A549 treated with CpdA at 1 μM for 4 hours (cell line): ENCODE results near the gene AHNAK. TPM values are rescaled to one million over a fixed set of nuclear protein-coding genes. Genes with fewer than 3 reads are reported as not detected.

Source experiments
- total RNA-seq: library from RNA; stranded (reverse); fragments of 200-300 nt; extraction: Qiagen RNA extraction; gene quantifications from 5 replicates; pipeline ENCODE4 v1.2.3, GENCODE V29; 2022; ENCODE audit warnings: low read depth

Gene AHNAK, protein sequence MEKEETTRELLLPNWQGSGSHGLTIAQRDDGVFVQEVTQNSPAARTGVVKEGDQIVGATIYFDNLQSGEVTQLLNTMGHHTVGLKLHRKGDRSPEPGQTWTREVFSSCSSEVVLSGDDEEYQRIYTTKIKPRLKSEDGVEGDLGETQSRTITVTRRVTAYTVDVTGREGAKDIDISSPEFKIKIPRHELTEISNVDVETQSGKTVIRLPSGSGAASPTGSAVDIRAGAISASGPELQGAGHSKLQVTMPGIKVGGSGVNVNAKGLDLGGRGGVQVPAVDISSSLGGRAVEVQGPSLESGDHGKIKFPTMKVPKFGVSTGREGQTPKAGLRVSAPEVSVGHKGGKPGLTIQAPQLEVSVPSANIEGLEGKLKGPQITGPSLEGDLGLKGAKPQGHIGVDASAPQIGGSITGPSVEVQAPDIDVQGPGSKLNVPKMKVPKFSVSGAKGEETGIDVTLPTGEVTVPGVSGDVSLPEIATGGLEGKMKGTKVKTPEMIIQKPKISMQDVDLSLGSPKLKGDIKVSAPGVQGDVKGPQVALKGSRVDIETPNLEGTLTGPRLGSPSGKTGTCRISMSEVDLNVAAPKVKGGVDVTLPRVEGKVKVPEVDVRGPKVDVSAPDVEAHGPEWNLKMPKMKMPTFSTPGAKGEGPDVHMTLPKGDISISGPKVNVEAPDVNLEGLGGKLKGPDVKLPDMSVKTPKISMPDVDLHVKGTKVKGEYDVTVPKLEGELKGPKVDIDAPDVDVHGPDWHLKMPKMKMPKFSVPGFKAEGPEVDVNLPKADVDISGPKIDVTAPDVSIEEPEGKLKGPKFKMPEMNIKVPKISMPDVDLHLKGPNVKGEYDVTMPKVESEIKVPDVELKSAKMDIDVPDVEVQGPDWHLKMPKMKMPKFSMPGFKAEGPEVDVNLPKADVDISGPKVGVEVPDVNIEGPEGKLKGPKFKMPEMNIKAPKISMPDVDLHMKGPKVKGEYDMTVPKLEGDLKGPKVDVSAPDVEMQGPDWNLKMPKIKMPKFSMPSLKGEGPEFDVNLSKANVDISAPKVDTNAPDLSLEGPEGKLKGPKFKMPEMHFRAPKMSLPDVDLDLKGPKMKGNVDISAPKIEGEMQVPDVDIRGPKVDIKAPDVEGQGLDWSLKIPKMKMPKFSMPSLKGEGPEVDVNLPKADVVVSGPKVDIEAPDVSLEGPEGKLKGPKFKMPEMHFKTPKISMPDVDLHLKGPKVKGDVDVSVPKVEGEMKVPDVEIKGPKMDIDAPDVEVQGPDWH (N-terminal part only)
- total RNA-seq = 153 to 206 TPM (median 176 TPM) in 5 replicates

DNA sequence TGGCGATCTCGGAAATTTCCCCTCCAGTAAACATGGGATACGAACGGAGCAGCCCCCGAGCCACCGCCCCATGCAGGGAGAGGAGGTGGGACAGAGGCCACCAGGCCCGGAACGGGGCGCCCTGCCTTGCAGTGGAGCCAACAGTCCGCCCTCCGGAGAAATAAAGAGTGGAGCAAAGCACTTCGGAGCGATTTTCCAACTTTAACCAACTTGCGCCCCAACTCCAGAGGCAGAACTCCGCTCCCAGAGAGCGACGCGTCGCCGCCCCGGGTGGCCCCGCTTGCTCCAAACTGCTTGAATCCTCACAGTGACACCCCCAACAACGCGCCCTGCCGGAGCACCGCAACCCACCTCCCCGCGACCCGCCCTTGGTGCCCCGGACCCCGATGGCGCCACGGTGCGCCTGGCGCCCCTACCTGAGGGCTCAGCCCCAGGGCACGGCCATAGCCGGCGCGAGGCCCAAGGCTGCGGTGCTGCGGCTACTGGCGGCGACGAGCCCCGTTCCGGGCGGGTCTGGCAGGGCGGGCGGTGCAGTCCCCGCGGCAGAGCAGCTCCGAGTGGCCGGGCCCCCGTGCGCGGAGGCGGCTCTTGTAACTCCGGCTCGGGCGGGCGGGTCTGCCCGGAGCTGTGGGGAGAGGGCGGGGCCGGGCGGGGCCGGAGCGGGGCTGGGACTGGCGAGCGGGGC is at the start of gene AHNAK:
AHNAK (minus strand) TSS at position 563 of the 685 bp plus-strand sequence. CDS start 10,708 bp downstream, outside the sequence.

DNA sequence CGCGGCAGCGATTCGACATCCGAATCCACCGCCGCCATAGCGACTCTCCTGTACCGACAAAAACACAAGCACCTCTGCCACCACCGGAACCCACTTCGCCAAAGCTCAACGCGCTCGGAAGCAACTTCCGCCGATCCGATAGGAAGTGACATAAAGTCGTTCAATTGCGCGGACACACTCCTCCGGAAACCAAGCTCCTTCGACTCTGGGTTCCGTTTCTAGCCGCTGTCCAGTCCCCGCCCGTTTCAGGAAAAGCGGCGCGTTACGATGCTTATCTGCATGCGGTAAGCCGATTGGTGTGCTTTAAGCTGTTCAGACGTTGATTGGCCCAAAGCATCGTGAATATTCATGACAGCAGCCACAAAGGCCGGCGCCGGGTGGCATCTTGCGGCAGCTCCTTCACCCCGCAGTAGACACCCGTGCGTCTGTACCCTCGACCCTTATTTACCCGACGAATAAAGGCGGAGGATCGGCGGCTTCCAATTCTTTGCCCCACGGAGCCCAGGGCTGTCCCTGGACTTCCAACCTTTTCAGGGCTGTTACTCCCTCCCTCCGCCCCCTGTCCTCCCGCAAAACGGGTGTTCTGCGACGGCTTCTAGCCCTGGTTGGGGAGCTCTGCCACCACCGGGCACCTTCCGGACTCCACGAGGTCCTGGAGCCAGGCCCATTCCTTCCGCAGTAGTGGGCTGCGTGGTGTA is 45.0 kb upstream of the AHNAK start, which contains the start of gene TUT1:
TUT1 (minus strand) TSS at position 76 of the 698 bp plus-strand sequence; CDS start at position 38, 38 bp downstream.

DNA sequence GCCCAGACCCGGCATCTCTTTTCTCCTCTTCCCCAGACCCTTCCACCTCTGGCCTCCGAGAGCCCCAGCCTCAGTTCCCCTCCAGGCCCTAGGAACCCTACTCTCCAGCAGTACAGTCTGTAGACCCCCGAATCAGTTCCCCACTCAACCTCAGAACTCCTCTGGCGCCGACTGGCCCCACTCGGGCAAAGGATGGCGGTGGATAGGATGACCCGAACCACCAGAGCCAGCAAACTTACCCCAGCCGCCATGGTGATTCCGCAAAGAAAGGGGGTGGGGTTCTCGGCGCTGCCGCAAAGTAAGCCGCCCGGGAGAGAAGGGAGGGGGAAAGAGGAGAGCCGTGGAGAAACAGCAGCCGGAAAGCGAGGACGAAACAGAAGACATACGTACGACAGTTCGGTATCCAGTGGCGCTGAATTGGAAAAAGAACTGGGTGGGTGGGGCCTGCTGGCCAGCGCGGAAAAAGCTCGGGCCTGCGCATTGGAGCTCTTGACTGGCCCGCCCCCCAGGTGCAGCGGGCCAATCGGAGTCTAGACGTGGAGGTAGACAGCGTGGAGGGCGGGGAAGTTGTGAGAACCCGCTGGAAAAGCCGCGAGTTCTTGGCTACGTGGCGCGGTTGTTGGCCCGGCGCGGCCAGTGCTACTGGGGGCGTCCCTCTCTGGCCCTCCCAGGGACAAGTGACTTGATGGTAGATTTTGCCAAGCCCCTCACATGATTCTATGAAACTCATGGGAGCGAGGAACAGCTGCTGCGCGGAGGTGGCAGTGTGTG is 27.2 kb upstream of the AHNAK start, which contains the start of gene EEF1G:
EEF1G (minus strand) TSS at position 300 of the 771 bp plus-strand sequence; CDS start at position 251, 49 bp downstream.

DNA sequence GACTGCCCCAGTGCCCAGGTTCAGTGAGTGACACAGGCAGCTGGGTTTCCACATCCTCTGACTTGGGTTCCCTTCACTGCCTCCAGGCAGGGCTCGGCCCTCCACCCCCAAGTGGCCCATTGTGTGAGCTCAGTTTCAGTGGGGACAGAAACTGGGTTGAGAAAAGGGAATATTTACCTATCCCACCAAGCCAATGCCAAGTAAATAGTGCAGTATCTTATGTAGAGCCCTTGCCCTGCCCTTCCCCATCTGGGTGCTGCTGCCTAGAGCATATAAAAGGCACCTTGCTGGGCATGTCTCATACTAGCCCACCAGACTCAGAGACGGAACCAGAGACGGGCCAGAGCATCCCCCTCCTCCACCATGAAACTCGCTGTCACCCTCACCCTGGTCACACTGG is 127.9 kb downstream of the AHNAK start, which contains the start of gene SCGB1A1:
SCGB1A1 (plus strand) TSS at position 301 of the 400 bp plus-strand sequence; CDS start at position 364, 63 bp downstream.

Other genes starting within 250 kb of the AHNAK start
- gene SCGB1D4, start 247.7 kb downstream of the AHNAK start, total RNA-seq = not detected in 5 replicates
- 10.1 to 16.0 TPM (median 12.6 TPM) in 5 replicates for gene ASRGL1, start 209.4 kb downstream of the AHNAK start, total RNA-seq
- not detected in 5 replicates for gene SCGB1A1, start 127.8 kb downstream of the AHNAK start, total RNA-seq
- gene EEF1G, start 27.1 kb upstream of the AHNAK start, total RNA-seq = 1,810 to 2,054 TPM (median 1,998 TPM) in 5 replicates
- gene TUT1, start 44.7 kb upstream of the AHNAK start, total RNA-seq = 12.6 to 16.4 TPM (median 14.7 TPM) in 5 replicates
- 85.5 to 90.4 TPM (median 87.7 TPM) in 5 replicates for gene MTA2, start 55.1 kb upstream of the AHNAK start, total RNA-seq
- gene EML3, start 66.0 kb upstream of the AHNAK start, total RNA-seq = 17.7 to 28.3 TPM (median 25.4 TPM) in 5 replicates
- gene ROM1, start 66.5 kb upstream of the AHNAK start, total RNA-seq = 2.2 to 4.7 TPM (median 4.0 TPM) in 5 replicates
- gene B3GAT3, start 75.2 kb upstream of the AHNAK start, total RNA-seq = 43.0 to 56.7 TPM (median 55.6 TPM) in 5 replicates
- gene GANAB, start 99.8 kb upstream of the AHNAK start, total RNA-seq = 243 to 281 TPM (median 269 TPM) in 5 replicates
- 16.8 to 22.4 TPM (median 21.8 TPM) in 5 replicates for gene INTS5, start 106.5 kb upstream of the AHNAK start, total RNA-seq
- 136 to 160 TPM (median 145 TPM) in 5 replicates for gene C11orf98, start 118.4 kb upstream of the AHNAK start, total RNA-seq
- gene CSKMT, start 118.5 kb upstream of the AHNAK start, total RNA-seq = 11.7 to 17.3 TPM (median 13.5 TPM) in 5 replicates
- 23.9 to 36.7 TPM (median 32.9 TPM) in 5 replicates for gene UQCC3, start 124.9 kb upstream of the AHNAK start, total RNA-seq
- 4.0 to 5.2 TPM (median 5.0 TPM) in 5 replicates for gene LBHD1, start 125.5 kb upstream of the AHNAK start, total RNA-seq
- 113 to 129 TPM (median 124 TPM) in 5 replicates for gene UBXN1, start 132.3 kb upstream of the AHNAK start, total RNA-seq
- gene LRRN4CL, start 142.7 kb upstream of the AHNAK start, total RNA-seq = 0.08 to 0.12 TPM (median 0.10 TPM) in 3 of 5 replicates, not detected in the others
- 55.9 to 81.0 TPM (median 72.4 TPM) in 5 replicates for gene BSCL2, start 160.6 kb upstream of the AHNAK start, total RNA-seq
- 0.08 TPM in 1 of 5 replicates, not detected in the others for gene GNG3, start 160.9 kb upstream of the AHNAK start, total RNA-seq
- gene HNRNPUL2, start 180.7 kb upstream of the AHNAK start, total RNA-seq = 37.0 to 43.4 TPM (median 42.3 TPM) in 5 replicates
- 32.4 to 38.1 TPM (median 35.4 TPM) in 5 replicates for gene TTC9C, start 181.7 kb upstream of the AHNAK start, total RNA-seq
- gene ZBTB3, start 207.4 kb upstream of the AHNAK start, total RNA-seq = 0.97 to 2.2 TPM (median 1.4 TPM) in 5 replicates
- gene POLR2G, start 214.8 kb upstream of the AHNAK start, total RNA-seq = 164 to 200 TPM (median 184 TPM) in 5 replicates
- 13.6 to 17.9 TPM (median 16.1 TPM) in 5 replicates for gene TAF6L, start 224.6 kb upstream of the AHNAK start, total RNA-seq
- gene TMEM179B, start 240.6 kb upstream of the AHNAK start, total RNA-seq = 67.5 to 93.2 TPM (median 88.1 TPM) in 5 replicates
- 19.1 to 31.3 TPM (median 28.3 TPM) in 5 replicates for gene TMEM223, start 245.2 kb upstream of the AHNAK start, total RNA-seq